Activated T-cell treated with anti-CD3 and anti-CD28 coated beads for 48 hours (primary cell): ENCODE results near the gene ZNF862.

Experiments
- DNase-seq: peaks from one replicate; pipeline ENCODE4 v3.0.0-alpha.2; 2020; ENCODE audit warnings: low read depth

The ZNF862 gene

GRCh38 chr7:149866139-149866778, 28.1 kb downstream of the ZNF862 start:
- no peak for DNase-seq

- no peak for DNase-seq
Observed at GRCh38 chr7:149866779-149867447, 28.7 kb downstream of the ZNF862 start.

GRCh38 chr7:149867762-149868622, 29.8 kb downstream of the ZNF862 start:
- DNase-seq, result no peak

- DNase-seq, result no peak
Observed at GRCh38 chr7:149868623-149869290, 30.6 kb downstream of the ZNF862 start.

- DNase-seq, result no peak
Observed at GRCh38 chr7:149869291-149869650, 31.1 kb downstream of the ZNF862 start.

GRCh38 chr7:149869867-149870266, 31.7 kb downstream of the ZNF862 start:
- DNase-seq, result no peak

GRCh38 chr7:149870274-149870673, 32.1 kb downstream of the ZNF862 start:
- DNase-seq, result no peak

- no peak for DNase-seq
Observed at GRCh38 chr7:149870701-149871483, 32.7 kb downstream of the ZNF862 start.

GRCh38 chr7:149871576-149871975, 33.4 kb downstream of the ZNF862 start:
- DNase-seq, result no peak

GRCh38 chr7:149872419-149873073, 34.4 kb downstream of the ZNF862 start:
- DNase-seq, result no peak

GRCh38 chr7:149873074-149873969, 35.1 kb downstream of the ZNF862 start, which contains the start of gene ATP6V0E2:
TSS of gene ATP6V0E2 (plus strand) at chr7:149873969. CDS start at chr7:149874066, 97 bp downstream.
- DNase-seq, result peak; percentile 94

GRCh38 chr7:149873970-149874643, 35.9 kb downstream of the ZNF862 start:
- no peak for DNase-seq

- no peak for DNase-seq
Observed at GRCh38 chr7:149874644-149875028, 36.5 kb downstream of the ZNF862 start.

GRCh38 chr7:149875396-149875795, 37.2 kb downstream of the ZNF862 start:
- DNase-seq, result no peak

GRCh38 chr7:149877890-149878522, 39.8 kb downstream of the ZNF862 start:
- DNase-seq, result no peak

- no peak for DNase-seq
Observed at GRCh38 chr7:149878523-149878921, 40.3 kb downstream of the ZNF862 start.

GRCh38 chr7:149879271-149879743, 41.1 kb downstream of the ZNF862 start:
- DNase-seq, result no peak

GRCh38 chr7:149879766-149880637, 41.8 kb downstream of the ZNF862 start:
- DNase-seq, result no peak
